ENCODE measurements around the gene SLC28A1.
"Not testable (repeated sequence)": the region's sequence is repeated elsewhere in the genome, so short reads cannot be mapped to it uniquely, and the experiment has no call there.

SLC28A1 gene

GRCh38 chr15:84970843-84971242 is 86.4 kb downstream of the SLC28A1 start:
- DNase-seq (ENCODE audit: low read depth, low spot score), result no peak

- no peak for DNase-seq (ENCODE audit: low read depth, low spot score)
Measured at GRCh38 chr15:84973492-84974460, 89.3 kb downstream of the SLC28A1 start.

GRCh38 chr15:84975871-84976351 is 91.4 kb downstream of the SLC28A1 start:
- DNase-seq (ENCODE audit: low read depth, low spot score), result no peak

- no peak for DNase-seq (ENCODE audit: low read depth, low spot score)
Measured at GRCh38 chr15:84976746-84977345, 92.4 kb downstream of the SLC28A1 start.

GRCh38 chr15:84979651-84980050 is 95.2 kb downstream of the SLC28A1 start:
- DNase-seq (ENCODE audit: low read depth, low spot score), result no peak

GRCh38 chr15:84980196-84981053 is 96.0 kb downstream of the SLC28A1 start:
- DNase-seq (ENCODE audit: low read depth, low spot score), result peak; percentile 61

GRCh38 chr15:84981054-84981710 is 96.7 kb downstream of the SLC28A1 start:
- DNase-seq (ENCODE audit: low read depth, low spot score), result peak; percentile 92

GRCh38 chr15:84981711-84982300 is 97.3 kb downstream of the SLC28A1 start, which contains the start of gene PDE8A:
PDE8A (plus strand) TSS chr15:84981856; CDS start chr15:84982163, 307 bp downstream.
- DNase-seq (ENCODE audit: low read depth, low spot score), result no peak

- DNase-seq (ENCODE audit: low read depth, low spot score), result no peak
Measured at GRCh38 chr15:84982301-84982920, 97.9 kb downstream of the SLC28A1 start.

GRCh38 chr15:84983294-84983693 is 98.8 kb downstream of the SLC28A1 start:
- DNase-seq (ENCODE audit: low read depth, low spot score), result no peak

- DNase-seq (ENCODE audit: low read depth, low spot score), result no peak
Measured at GRCh38 chr15:84983711-84984110, 99.2 kb downstream of the SLC28A1 start.

GRCh38 chr15:84985158-84985557 is 100.7 kb downstream of the SLC28A1 start:
- DNase-seq (ENCODE audit: low read depth, low spot score), result no peak

GRCh38 chr15:84987351-84987750 is 102.9 kb downstream of the SLC28A1 start:
- DNase-seq (ENCODE audit: low read depth, low spot score), result not testable (repeated sequence)

GRCh38 chr15:84987949-84988624 is 103.6 kb downstream of the SLC28A1 start:
- DNase-seq (ENCODE audit: low read depth, low spot score), result no peak

GRCh38 chr15:84988909-84989644 is 104.6 kb downstream of the SLC28A1 start:
- DNase-seq (ENCODE audit: low read depth, low spot score), result no peak

GRCh38 chr15:84990507-84990906 is 106.0 kb downstream of the SLC28A1 start:
- no peak for DNase-seq (ENCODE audit: low read depth, low spot score)

- DNase-seq (ENCODE audit: low read depth, low spot score), result no peak
Measured at GRCh38 chr15:84991014-84991712, 106.7 kb downstream of the SLC28A1 start.
